GM19467 (cell line): Measurements from ENCODE around the gene CLCF1.

Experiments used
- ATAC-seq: cut with Tn5 transposase; IDR thresholded peaks from one replicate; pipeline ENCODE4 v1.9.1; 2021; ENCODE audit warnings: mild to moderate bottlenecking, moderate library complexity; ENCODE audit not compliant: unreplicated experiment

The CLCF1 gene

GRCh38 chr11:67396587-67397389 is 23.4 kb upstream of the CLCF1 start:
- ATAC-seq: no peak

- no peak for ATAC-seq
These were observed 22.8 kb upstream of the CLCF1 start for GRCh38 chr11:67396259-67396581.

- no peak for ATAC-seq
These were observed 22.3 kb upstream of the CLCF1 start for GRCh38 chr11:67395555-67396258.

GRCh38 chr11:67393990-67394389 is 20.6 kb upstream of the CLCF1 start:
- ATAC-seq: no peak

- no peak for ATAC-seq
These were observed 20.0 kb upstream of the CLCF1 start for GRCh38 chr11:67393437-67393836.

GRCh38 chr11:67392183-67392715 is 18.9 kb upstream of the CLCF1 start:
- peak; percentile 24 for ATAC-seq

- ATAC-seq: peak; percentile 45
These were observed 18.1 kb upstream of the CLCF1 start, which contains the start of gene RAD9A for GRCh38 chr11:67391304-67392182. Gene RAD9A, plus strand, starts transcription at chr11:67391986. Its CDS starts 59 bp downstream, at chr11:67392045.

GRCh38 chr11:67390947-67391303 is 17.5 kb upstream of the CLCF1 start:
- ATAC-seq: no peak

GRCh38 chr11:67389477-67389876 is 16.1 kb upstream of the CLCF1 start:
- no peak for ATAC-seq

GRCh38 chr11:67387518-67387917 is 14.1 kb upstream of the CLCF1 start:
- ATAC-seq: no peak

GRCh38 chr11:67387069-67387468 is 13.7 kb upstream of the CLCF1 start:
- ATAC-seq: no peak

GRCh38 chr11:67384851-67385366 is 11.5 kb upstream of the CLCF1 start:
- ATAC-seq: no peak

- ATAC-seq: no peak
These were observed 9.1 kb upstream of the CLCF1 start for GRCh38 chr11:67382276-67383136.

- no peak for ATAC-seq
These were observed 8.0 kb upstream of the CLCF1 start for GRCh38 chr11:67381244-67381972.

GRCh38 chr11:67379061-67380058 is 6.0 kb upstream of the CLCF1 start:
- ATAC-seq: no peak

GRCh38 chr11:67378544-67378943 is 5.1 kb upstream of the CLCF1 start:
- no peak for ATAC-seq

- ATAC-seq: no peak
These were observed 3.7 kb upstream of the CLCF1 start for GRCh38 chr11:67376873-67377808.
